Body of pancreas (tissue), 4 donors: ENCODE results near the gene EBLN2.

ENCODE experiments used
- POLR2A ChIP-seq, 3 donors: fragments of 450-650 bp; IDR thresholded peaks; one replicate each; pipeline ENCODE4 v1.6.1; 2016; ENCODE audit warnings: antibody characterized with exemption in 3 of 3, mild to moderate bottlenecking in 2 of 3
- TF ChIP-seq, protein P1 (sequence below), 7 experiments: fragments of 450-650 bp in 4 of 7; fragments of 200-600 bp in 3 of 7; sonication (generic) in 3 of 7; IDR thresholded peaks; one replicate each; pipeline ENCODE4 v1.5.1; 2016 to 2019; ENCODE audit warnings: antibody characterized with exemption in 7 of 7

- TF ChIP-seq, protein P1, sequence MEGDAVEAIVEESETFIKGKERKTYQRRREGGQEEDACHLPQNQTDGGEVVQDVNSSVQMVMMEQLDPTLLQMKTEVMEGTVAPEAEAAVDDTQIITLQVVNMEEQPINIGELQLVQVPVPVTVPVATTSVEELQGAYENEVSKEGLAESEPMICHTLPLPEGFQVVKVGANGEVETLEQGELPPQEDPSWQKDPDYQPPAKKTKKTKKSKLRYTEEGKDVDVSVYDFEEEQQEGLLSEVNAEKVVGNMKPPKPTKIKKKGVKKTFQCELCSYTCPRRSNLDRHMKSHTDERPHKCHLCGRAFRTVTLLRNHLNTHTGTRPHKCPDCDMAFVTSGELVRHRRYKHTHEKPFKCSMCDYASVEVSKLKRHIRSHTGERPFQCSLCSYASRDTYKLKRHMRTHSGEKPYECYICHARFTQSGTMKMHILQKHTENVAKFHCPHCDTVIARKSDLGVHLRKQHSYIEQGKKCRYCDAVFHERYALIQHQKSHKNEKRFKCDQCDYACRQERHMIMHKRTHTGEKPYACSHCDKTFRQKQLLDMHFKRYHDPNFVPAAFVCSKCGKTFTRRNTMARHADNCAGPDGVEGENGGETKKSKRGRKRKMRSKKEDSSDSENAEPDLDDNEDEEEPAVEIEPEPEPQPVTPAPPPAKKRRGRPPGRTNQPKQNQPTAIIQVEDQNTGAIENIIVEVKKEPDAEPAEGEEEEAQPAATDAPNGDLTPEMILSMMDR (IDR thresholded peaks at IDR 0.05), result no peak
- no peak for TF ChIP-seq POLR2A (IDR thresholded peaks at IDR 0.05)
Observed at GRCh38 chr3:73049319-73049718, 12.1 kb upstream of the EBLN2 start.
